ENCODE results near the gene HDHD3.

DNA sequence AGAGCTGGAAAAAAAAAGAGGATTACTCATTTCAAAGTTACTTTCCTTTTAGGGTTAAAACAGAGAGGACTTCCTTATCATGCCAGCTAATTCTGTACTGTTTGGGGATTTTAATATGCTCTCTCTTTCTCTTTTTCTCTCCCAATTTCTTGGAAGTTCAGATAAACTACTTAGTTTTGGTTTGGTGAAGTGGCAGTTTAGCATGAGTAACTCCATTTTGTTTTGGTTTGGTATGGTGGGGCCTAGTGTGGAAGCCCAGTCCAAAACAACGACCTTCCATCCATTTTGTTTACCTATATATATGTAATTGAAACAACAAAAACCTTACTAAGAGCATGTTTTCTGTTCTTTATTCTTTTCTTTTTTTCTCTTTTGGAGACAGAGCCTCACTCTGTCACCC lies 31.1 kb downstream of the HDHD3 start:
- TF ChIP-seq CTCF (IDR thresholded peaks at IDR 0.05; ENCODE audit: insufficient read depth, low read depth, low read length) (no peak), EZH2 (IDR thresholded peaks at IDR 0.05; ENCODE audit: insufficient read depth, low read length) (no peak)
